T-helper 1 cell (primary cell): ENCODE measurements around the gene HACL1.

Source experiments
- DNase-seq, 5 donors: peaks; one replicate each; pipeline ENCODE4 v3.0.0-alpha.2; 2012 to 2020

The HACL1 gene

GRCh38 chr3:15522016-15522415, 79.4 kb downstream of the HACL1 start:
- DNase-seq: no peak

GRCh38 chr3:15521573-15521965, 79.8 kb downstream of the HACL1 start, which contains the start of gene COLQ:
TSS of gene COLQ (minus strand) at chr3:15521706. CDS start at chr3:15521625, 81 bp downstream.
- DNase-seq: no peak

- no peak for DNase-seq
Observed at GRCh38 chr3:15520804-15521572, 80.4 kb downstream of the HACL1 start.

GRCh38 chr3:15520185-15520584, 81.2 kb downstream of the HACL1 start:
- no peak for DNase-seq

GRCh38 chr3:15519096-15519495, 82.3 kb downstream of the HACL1 start:
- no peak for DNase-seq

- no peak for DNase-seq
Observed at GRCh38 chr3:15514663-15515340, 86.6 kb downstream of the HACL1 start.

- no peak for DNase-seq
Observed at GRCh38 chr3:15513810-15514662, 87.3 kb downstream of the HACL1 start.

- DNase-seq: no peak
Observed at GRCh38 chr3:15513116-15513515, 88.3 kb downstream of the HACL1 start.

GRCh38 chr3:15512166-15512565, 89.2 kb downstream of the HACL1 start:
- DNase-seq: no peak

- DNase-seq: no peak
Observed at GRCh38 chr3:15511156-15511555, 90.2 kb downstream of the HACL1 start.
